ENCODE measurements around the gene SRPK2. TPM values are rescaled to one million over a fixed set of nuclear protein-coding genes. Genes with fewer than 3 reads are reported as not detected.

The SRPK2 gene
- total RNA-seq, 1 experiment from 2014 or later = 58.2 TPM

GRCh38 chr7:105209433-105209832, 179.3 kb downstream of the SRPK2 start:
- BruUV-seq (replicated peaks) = no TSS peak
- ChIA-PET CTCF (no interaction called here), POLR2A (no interaction called here)
- intact Hi-C loops (cut with micrococcal nuclease; ENCODE audit: unreplicated experiment) (no loop called here), in situ Hi-C loops (cut with HindIII; ENCODE audit: low pct_unique_long_range_greater_than_20kb, low sequenced_read_pairs) (no loop called here)
- Histone ChIP-seq H3K4me1 (ENCODE audit: control insufficient read depth, insufficient read depth, low read length) (no peaks in the 10 kb centered on the region; the same call in 1 of the 2 replicates), H3K36me3 (ENCODE audit: control insufficient read depth, insufficient read depth, low read length) (no peaks in the 10 kb centered on the region), H3K27ac (ENCODE audit: low read length) (no peak overlapping the region), H3K9me3 (ENCODE audit: control insufficient read depth, insufficient read depth, low read depth, low read length) (no peaks in the 10 kb centered on the region), H3K27me3 (ENCODE audit: control insufficient read depth, insufficient read depth, low read length) (no peaks in the 10 kb centered on the region), H3K4me3 (ENCODE audit: low read depth in 2 of 2, low read length in 2 of 2) (no peak overlapping the region)
- TF ChIP-seq POLR2AphosphoS5 (IDR thresholded peaks at IDR 0.05; ENCODE audit: low read depth, low read length) = no peak
- no peak for TF ChIP-seq SIN3A (IDR thresholded peaks at IDR 0.05; ENCODE audit: borderline replicate concordance, insufficient read depth, low read depth, low read length)
- TF ChIP-seq REST (IDR thresholded peaks at IDR 0.05; ENCODE audit: insufficient read depth in 1 of 2, low read depth in 2 of 2, low read length in 1 of 2) = no peak
- TF ChIP-seq CTCF (IDR thresholded peaks at IDR 0.05) = no peak
- no peak for TF ChIP-seq TCF7L2 (IDR thresholded peaks at IDR 0.05; ENCODE audit: low read depth, low read length)
- ATAC-seq = no peak
- DNase-seq (ENCODE audit: low read depth, low spot score) = no peak

- POLR2A ChIA-PET = no interaction called here
- no TSS peak for BruUV-seq (replicated peaks)
- no peaks in the 10 kb centered on the region for H3K9me3 ChIP-seq (ENCODE audit: control insufficient read depth, insufficient read depth, low read depth, low read length)
- CTCF ChIA-PET = no interaction called here
- no peak for TF ChIP-seq TCF7L2 (IDR thresholded peaks at IDR 0.05; ENCODE audit: low read depth, low read length)
- TF ChIP-seq CTCF (IDR thresholded peaks at IDR 0.05) = no peak
- TF ChIP-seq POLR2AphosphoS5 (IDR thresholded peaks at IDR 0.05; ENCODE audit: low read depth, low read length) = no peak
- TF ChIP-seq SIN3A (IDR thresholded peaks at IDR 0.05; ENCODE audit: borderline replicate concordance, insufficient read depth, low read depth, low read length) = no peak
- no peak for TF ChIP-seq REST (IDR thresholded peaks at IDR 0.05; ENCODE audit: insufficient read depth in 1 of 2, low read depth in 2 of 2, low read length in 1 of 2)
- no peaks in the 10 kb centered on the region; the same call in 1 of the 2 replicates for H3K36me3 ChIP-seq (ENCODE audit: control insufficient read depth, insufficient read depth, low read length)
- ATAC-seq (no peak), DNase-seq (ENCODE audit: low read depth, low spot score) (no peak)
- H3K27me3 ChIP-seq (ENCODE audit: control insufficient read depth, insufficient read depth, low read length) = no peaks in the 10 kb centered on the region
- H3K4me1 ChIP-seq (ENCODE audit: control insufficient read depth, insufficient read depth, low read length) = no peaks in the 10 kb centered on the region; the same call in 1 of the 2 replicates
- H3K4me3 ChIP-seq (ENCODE audit: low read depth in 2 of 2, low read length in 2 of 2) = no peak overlapping the region
- in situ Hi-C loops (cut with HindIII; ENCODE audit: low pct_unique_long_range_greater_than_20kb, low sequenced_read_pairs) (no loop called here), intact Hi-C loops (cut with micrococcal nuclease; ENCODE audit: unreplicated experiment) (no loop called here)
- H3K27ac ChIP-seq (ENCODE audit: low read length) = no peak overlapping the region
Observed at GRCh38 chr7:105206985-105207384, 181.7 kb downstream of the SRPK2 start.
